OCI-LY3 (cell line): Measurements from ENCODE around the gene NELL2.
"Not testable (repeated sequence)": the region's sequence is repeated elsewhere in the genome, so short reads cannot be mapped to it uniquely, and the experiment has no call there.

Experiments
- H2AFZ ChIP-seq: fragments of 200-600, 300-600 bp; shearing (Covaris generic); 2 replicates; pipeline ENCODE4 v1.6.0; 2014; ENCODE audit warnings: antibody characterized with exemption, low read depth, low read length
- H3K27ac ChIP-seq: fragments of 200-600, 300-600 bp; sonication (generic); 2 replicates; pipeline ENCODE4 v1.5.1; 2014; ENCODE audit warnings: mild to moderate bottlenecking, low read length, moderate library complexity, mixed read lengths
- H3K27me3 ChIP-seq: fragments of 200-600, 300-600 bp; sonication (generic); 2 replicates; pipeline ENCODE4 v1.6.1; 2014; ENCODE audit warnings: low read depth, low read length, mixed read lengths
- H3K36me3 ChIP-seq: fragments of 200-600, 300-600 bp; sonication (generic); replicated peaks from 2 replicates; pipeline ENCODE3; 2014; ENCODE audit warnings: low read depth, low read length, mixed read lengths
- H3K4me1 ChIP-seq: fragments of 300-600, 200-600 bp; sonication (generic); 2 replicates; pipeline ENCODE4 v1.6.1; 2014; ENCODE audit warnings: low read length, mixed read lengths
- H3K4me2 ChIP-seq: fragments of 200-600, 300-600 bp; sonication (generic); 2 replicates; pipeline ENCODE4 v1.6.1; 2014; ENCODE audit warnings: low read length, mixed read lengths
- H3K4me3 ChIP-seq: fragments of 300-600, 200-600 bp; sonication (generic); 2 replicates; pipeline ENCODE4 v1.5.1; 2014; ENCODE audit warnings: antibody characterized with exemption, mild to moderate bottlenecking, low read length, moderate library complexity
- H3K79me2 ChIP-seq: fragments of 300-600, 200-600 bp; shearing (Covaris generic); 2 replicates; pipeline ENCODE4 v1.6.1; 2014; ENCODE audit warnings: mild to moderate bottlenecking, low read length, mixed read lengths
- H3K9ac ChIP-seq: fragments of 300-600, 200-600 bp; shearing (Covaris generic); 2 replicates; pipeline ENCODE4 v1.6.0; 2014; ENCODE audit warnings: mild to moderate bottlenecking, low read length, moderate library complexity
- H3K9me3 ChIP-seq: fragments of 200-600, 300-600 bp; shearing (Covaris generic); 2 replicates; pipeline ENCODE4 v1.6.1; 2014; ENCODE audit warnings: low read length, mixed read lengths; ENCODE audit not compliant: insufficient read depth
- H4K20me1 ChIP-seq: fragments of 200-600, 300-600 bp; sonication (generic); 2 replicates; pipeline ENCODE4 v1.6.1; 2016; ENCODE audit warnings: low read length, mixed read lengths; ENCODE audit not compliant: insufficient read depth
- CTCF ChIP-seq: fragments of 200-600, 300-600 bp; sonication (generic); IDR thresholded peaks from 2 replicates; pipeline ENCODE4 v1.5.1; 2014; ENCODE audit warnings: antibody characterized with exemption, low read length, low read depth
- EZH2phosphoT487 ChIP-seq: fragments of 200-600 bp; shearing (Covaris generic); IDR thresholded peaks from 2 replicates; pipeline ENCODE4 v1.6.1; 2018; ENCODE audit warnings: antibody characterized with exemption, mixed run types, low read depth

The NELL2 gene

GRCh38 chr12:44833561-44833960 lies 42.6 kb downstream of the NELL2 start:
- H3K4me3 ChIP-seq: no peak overlapping the region
- H3K27me3 ChIP-seq: no peaks in the 10 kb centered on the region
- H3K27ac ChIP-seq: no peak overlapping the region
- H3K9me3 ChIP-seq: no peaks in the 10 kb centered on the region
- H3K4me1 ChIP-seq: no peaks in the 10 kb centered on the region
- TF ChIP-seq EZH2phosphoT487 (no peak), CTCF (no peak)
- no peaks in the 10 kb centered on the region for H3K79me2 ChIP-seq
- no peak overlapping the region for H3K4me2 ChIP-seq
- H3K9ac ChIP-seq: no peak overlapping the region
- no peaks in the 10 kb centered on the region for H4K20me1 ChIP-seq
- no peak overlapping the region for H2AFZ ChIP-seq
- no peaks in the 10 kb centered on the region for H3K36me3 ChIP-seq

DNA sequence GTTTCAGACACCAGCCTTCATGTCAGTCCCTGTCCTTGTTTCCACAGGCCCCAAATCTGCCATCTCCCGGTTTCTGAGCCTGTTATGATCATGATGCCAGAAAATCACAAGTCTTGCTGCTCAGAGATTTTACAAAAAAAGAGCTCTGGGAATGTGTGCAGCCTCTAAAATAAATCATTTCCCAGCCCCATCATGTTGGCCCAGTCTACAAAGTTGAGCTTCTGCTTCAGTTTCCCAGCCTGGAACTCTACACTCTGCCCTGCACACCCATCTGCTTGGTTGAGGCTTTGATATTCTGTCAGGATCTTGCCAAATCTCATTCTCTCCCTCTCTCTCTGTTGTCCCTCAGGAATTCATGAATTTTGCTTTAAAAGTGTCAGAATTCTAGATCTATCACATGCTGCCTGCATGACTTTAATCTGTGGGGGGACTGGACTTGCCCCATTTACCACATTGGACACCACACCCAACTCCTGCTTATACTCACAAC lies 45.5 kb downstream of the NELL2 start:
- Histone ChIP-seq H3K27ac (no peak overlapping the region), H3K9ac (no peak overlapping the region), H3K79me2 (no peaks in the 10 kb centered on the region), H3K9me3 (no peaks in the 10 kb centered on the region), H3K36me3 (no peaks in the 10 kb centered on the region), H3K4me3 (no peak overlapping the region), H3K4me2 (no peak overlapping the region), H3K4me1 (no peaks in the 10 kb centered on the region), H4K20me1 (no peaks in the 10 kb centered on the region), H2AFZ (no peak overlapping the region), H3K27me3 (no peaks in the 10 kb centered on the region)
- TF ChIP-seq CTCF (no peak), EZH2phosphoT487 (no peak)

DNA sequence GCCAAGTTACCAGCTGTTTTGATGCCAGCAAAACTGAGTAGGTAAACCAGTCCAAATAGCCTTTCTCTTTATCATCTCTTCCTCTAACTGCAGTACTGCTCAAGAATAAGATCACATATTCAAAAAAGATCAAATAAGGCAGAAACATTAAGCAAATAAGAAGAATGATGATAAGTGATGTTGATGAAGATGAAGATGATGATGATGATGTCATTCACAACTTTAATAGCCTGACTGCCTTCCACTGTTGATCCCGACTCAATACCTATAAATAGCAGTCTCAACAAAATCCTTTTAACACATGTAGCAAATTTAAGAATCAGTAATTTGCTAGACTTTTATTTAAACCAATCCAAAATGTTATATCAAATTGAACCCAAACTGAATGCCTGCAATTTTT lies 47.1 kb downstream of the NELL2 start:
- Histone ChIP-seq H3K9me3 (no peaks in the 10 kb centered on the region), H3K4me2 (no peak overlapping the region), H4K20me1 (no peaks in the 10 kb centered on the region), H3K36me3 (no peaks in the 10 kb centered on the region), H2AFZ (no peak overlapping the region), H3K79me2 (no peaks in the 10 kb centered on the region), H3K4me1 (no peaks in the 10 kb centered on the region), H3K4me3 (no peak overlapping the region), H3K27ac (no peak overlapping the region), H3K27me3 (no peaks in the 10 kb centered on the region), H3K9ac (no peak overlapping the region)
- TF ChIP-seq CTCF (no peak), EZH2phosphoT487 (no peak)

- no peaks in the 10 kb centered on the region for H3K36me3 ChIP-seq
Measured at GRCh38 chr12:44827832-44828438, 48.2 kb downstream of the NELL2 start.

DNA sequence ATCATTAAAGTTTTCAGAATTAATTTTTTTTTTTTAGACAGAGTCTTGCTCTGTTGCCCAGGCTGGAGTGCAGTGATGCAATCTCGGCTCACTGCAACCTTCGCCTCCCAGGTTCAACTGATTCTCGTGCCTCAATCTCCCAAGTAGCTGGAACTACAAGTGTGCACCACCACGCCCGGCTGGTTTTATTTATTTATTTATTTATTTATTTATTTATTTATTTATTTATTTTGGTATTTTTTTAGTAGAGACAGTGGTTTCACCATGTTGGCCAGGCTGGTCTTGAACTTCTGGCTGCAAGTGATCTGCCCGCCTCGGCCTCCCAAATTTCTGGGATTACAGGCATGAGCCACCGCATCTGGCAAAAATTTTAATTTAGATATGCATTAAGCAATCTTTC lies 54.4 kb downstream of the NELL2 start:
- not testable (repeated sequence) for H2AFZ ChIP-seq, H3K4me1 ChIP-seq, H3K4me3 ChIP-seq, H3K9me3 ChIP-seq, H3K27me3 ChIP-seq, H4K20me1 ChIP-seq, H3K4me2 ChIP-seq, H3K36me3 ChIP-seq, H3K27ac ChIP-seq, H3K9ac ChIP-seq, H3K79me2 ChIP-seq

More at GRCh38 chr12:44827832-44828438, 48.2 kb downstream of the NELL2 start:
- Histone ChIP-seq H3K79me2 (no peaks in the 10 kb centered on the region), H4K20me1 (no peaks in the 10 kb centered on the region), H3K4me1 (no peaks in the 10 kb centered on the region), H3K27me3 (no peaks in the 10 kb centered on the region), H3K27ac (no peak overlapping the region), H3K9ac (no peak overlapping the region), H2AFZ (no peak overlapping the region), H3K9me3 (no peaks in the 10 kb centered on the region), H3K4me3 (no peak overlapping the region), H3K4me2 (no peak overlapping the region)
- TF ChIP-seq EZH2phosphoT487 (no peak), CTCF (no peak)
